Midbrain (tissue), 1 donor: ENCODE data around the gene LONP1.

ENCODE experiments used
- DNase-seq: peaks from one replicate; lab custom pipeline; 2025; lab: John Stamatoyannopoulos, UW

Gene LONP1

GRCh38 chr19:5679289-5680083 lies 40.5 kb downstream of the LONP1 start:
- no peak for DNase-seq

- DNase-seq = no peak
These were observed 41.8 kb downstream of the LONP1 start for GRCh38 chr19:5678071-5678718.

GRCh38 chr19:5677580-5677979 lies 42.4 kb downstream of the LONP1 start:
- DNase-seq = no peak

- DNase-seq = no peak
These were observed 42.8 kb downstream of the LONP1 start for GRCh38 chr19:5677136-5677535.

GRCh38 chr19:5676772-5677105 lies 43.2 kb downstream of the LONP1 start:
- no peak for DNase-seq

- no peak for DNase-seq
These were observed 43.7 kb downstream of the LONP1 start for GRCh38 chr19:5676105-5676771.

- DNase-seq = no peak
These were observed 45.2 kb downstream of the LONP1 start for GRCh38 chr19:5674714-5675113.

GRCh38 chr19:5673752-5674151 lies 46.2 kb downstream of the LONP1 start:
- no peak for DNase-seq

GRCh38 chr19:5672708-5673459 lies 47.1 kb downstream of the LONP1 start:
- DNase-seq = no peak

- no peak for DNase-seq
These were observed 48.3 kb downstream of the LONP1 start for GRCh38 chr19:5671600-5671999.

- DNase-seq = no peak
These were observed 50.7 kb downstream of the LONP1 start for GRCh38 chr19:5669212-5669611.

GRCh38 chr19:5667751-5668271 lies 52.1 kb downstream of the LONP1 start:
- DNase-seq = no peak

- DNase-seq = no peak
These were observed 52.9 kb downstream of the LONP1 start for GRCh38 chr19:5666921-5667610.

- DNase-seq = no peak
These were observed 54.0 kb downstream of the LONP1 start for GRCh38 chr19:5665781-5666513.

GRCh38 chr19:5664515-5664914 lies 55.4 kb downstream of the LONP1 start:
- DNase-seq = no peak

GRCh38 chr19:5663904-5664303 lies 56.0 kb downstream of the LONP1 start:
- DNase-seq = no peak

- DNase-seq = no peak
These were observed 58.5 kb downstream of the LONP1 start for GRCh38 chr19:5661483-5661882.

- DNase-seq = no peak
These were observed 64.5 kb downstream of the LONP1 start for GRCh38 chr19:5655412-5655811.

GRCh38 chr19:5654931-5655330 lies 65.0 kb downstream of the LONP1 start:
- DNase-seq = no peak

GRCh38 chr19:5652261-5652660 lies 67.7 kb downstream of the LONP1 start:
- no peak for DNase-seq

GRCh38 chr19:5651361-5651760 lies 68.6 kb downstream of the LONP1 start:
- DNase-seq = no peak
